GM19035 (cell line): Measurements from ENCODE around the gene EDEM1.

Experiments used
- ATAC-seq: cut with Tn5 transposase; IDR thresholded peaks from one replicate; pipeline ENCODE4 v1.9.1; 2021; ENCODE audit not compliant: unreplicated experiment

Gene EDEM1

DNA sequence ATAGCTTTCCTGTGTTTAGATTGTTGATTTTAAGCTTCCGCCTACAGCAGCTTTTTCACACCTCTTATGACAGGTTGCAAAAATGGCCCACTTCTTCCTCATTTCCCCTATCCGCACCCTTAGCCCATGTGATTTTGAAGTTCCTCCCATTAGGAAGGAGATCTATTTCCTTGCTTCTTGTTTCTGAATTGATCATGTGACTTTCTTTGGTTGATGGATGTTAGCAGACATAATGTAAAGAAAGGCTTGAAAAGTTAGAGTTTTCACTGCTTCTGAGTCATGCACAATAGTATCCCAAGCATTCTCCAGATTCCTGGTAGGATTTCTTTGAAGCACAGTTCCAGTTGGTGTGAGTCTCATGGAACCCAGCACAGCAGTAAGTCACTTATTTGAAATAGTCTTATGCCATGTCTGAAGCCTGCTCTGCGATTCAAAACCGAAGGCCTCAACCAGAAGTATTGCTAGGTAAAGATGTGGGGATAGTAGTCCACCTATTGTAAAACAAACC lies 76.6 kb downstream of the EDEM1 start:
- ATAC-seq = no peak

DNA sequence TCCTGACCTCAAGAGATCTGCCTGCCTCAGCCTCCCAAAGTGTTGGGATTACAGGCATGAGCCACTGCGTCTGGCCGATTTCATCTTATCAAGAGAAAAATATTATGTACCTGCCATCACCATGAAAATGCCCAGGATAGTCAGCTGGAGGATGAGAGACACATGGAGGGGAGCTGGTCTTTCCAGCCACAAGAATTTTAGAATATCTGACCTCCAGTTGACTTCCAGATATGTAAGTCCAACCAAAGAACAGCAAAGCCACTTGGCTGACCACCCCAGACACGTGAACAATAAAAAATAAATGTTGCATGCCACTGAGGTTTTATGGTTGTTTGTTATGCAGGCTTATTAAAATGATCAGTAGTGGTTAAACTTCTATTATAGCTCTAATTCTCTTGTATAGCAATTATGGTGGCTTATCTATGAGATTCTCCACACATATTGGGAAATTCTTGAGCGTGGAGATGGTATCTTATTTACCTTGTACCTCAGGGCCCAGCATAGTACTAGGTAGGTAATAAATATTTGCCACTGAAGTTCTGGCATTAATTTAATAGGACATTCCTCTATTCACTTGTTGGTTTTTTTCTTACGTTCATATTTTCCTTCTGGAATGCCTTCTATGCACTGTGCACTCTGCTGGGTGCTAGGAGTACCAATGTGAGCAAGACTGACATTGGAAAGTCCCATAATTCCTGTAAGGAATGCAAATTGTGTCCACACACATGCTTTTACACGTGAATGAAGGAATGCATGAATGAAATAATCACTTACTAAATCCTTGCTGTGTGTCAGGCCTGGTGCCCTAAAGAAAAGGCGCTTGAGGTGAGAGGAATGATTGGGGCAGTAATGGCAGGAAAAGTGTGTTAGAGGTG lies 77.6 kb downstream of the EDEM1 start:
- no peak for ATAC-seq

DNA sequence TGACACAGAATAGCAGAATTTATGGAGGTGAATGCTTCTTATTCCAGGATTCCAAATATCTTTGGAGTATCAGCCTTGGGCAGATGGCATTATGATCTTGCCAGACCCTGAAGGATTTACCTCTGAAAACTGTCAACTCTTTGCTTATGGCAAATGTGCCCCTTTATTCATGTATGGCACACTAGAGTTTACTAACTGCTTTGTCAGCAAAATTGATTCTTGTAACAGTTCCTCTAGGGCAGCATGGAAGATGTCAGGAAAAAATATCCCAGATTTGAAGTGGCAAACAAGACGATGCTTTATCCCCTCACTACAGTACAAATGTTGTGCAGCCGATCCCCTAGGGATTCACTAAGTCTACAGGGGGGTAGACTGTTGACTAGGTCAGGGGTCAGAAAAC lies 79.7 kb downstream of the EDEM1 start:
- ATAC-seq = no peak

DNA sequence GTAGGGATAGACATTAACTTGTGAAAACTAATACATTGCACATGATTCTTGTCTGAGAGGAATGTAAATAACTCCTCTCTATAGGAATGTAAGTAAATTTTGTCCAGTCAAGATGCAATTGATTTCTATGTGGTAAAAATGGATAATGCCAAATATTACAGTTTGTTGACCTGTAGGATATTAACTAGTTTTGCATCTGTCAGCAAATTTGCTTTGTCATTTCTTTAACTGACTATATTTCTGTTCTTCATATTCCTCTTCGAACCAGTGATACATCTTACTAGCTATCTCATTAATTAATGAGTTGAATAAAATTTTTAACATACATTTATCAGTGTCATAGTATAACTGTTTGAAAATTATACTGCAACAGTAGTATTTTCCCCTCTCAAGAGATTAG lies 80.4 kb downstream of the EDEM1 start:
- no peak for ATAC-seq
